ENCODE data around the gene CELF5. TPM values are rescaled to one million over a fixed set of nuclear protein-coding genes. Genes with fewer than 3 reads are reported as not detected.

CELF5 gene
- total RNA-seq, 1 experiment from 2014 or later: 7.7 TPM

DNA sequence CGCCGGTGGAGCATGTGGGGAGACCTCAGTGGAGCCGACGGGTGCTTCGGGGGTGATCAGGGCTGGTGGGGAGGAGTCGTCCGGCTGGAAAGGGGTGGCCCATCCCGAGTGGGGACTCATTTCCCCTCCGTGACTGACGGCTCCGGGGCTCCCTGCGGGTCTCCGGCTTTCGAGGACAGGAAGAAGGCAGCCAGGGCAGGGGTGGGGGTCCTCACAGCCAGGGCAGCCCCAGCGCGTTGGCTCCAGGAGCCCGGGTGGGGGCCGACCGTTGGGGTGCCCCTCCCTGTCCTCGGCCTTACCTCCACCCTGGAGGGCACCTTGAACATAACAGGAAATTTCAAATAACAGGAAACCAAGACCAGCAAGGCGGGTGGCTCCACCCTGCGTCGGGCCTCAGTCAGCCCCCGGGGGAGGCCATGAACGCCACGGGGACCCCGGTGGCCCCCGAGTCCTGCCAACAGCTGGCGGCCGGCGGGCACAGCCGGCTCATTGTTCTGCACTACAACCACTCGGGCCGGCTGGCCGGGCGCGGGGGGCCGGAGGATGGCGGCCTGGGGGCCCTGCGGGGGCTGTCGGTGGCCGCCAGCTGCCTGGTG, 46.0 kb upstream of the CELF5 start, which contains the start of gene S1PR4 (continued):
- TF ChIP-seq PRDM15 (CRISPR knock-in tag; IDR thresholded peaks at IDR 0.05): no peak

GRCh38 chr19:3178973-3179738, 45.3 kb upstream of the CELF5 start:
- ATAC-seq (peak; percentile 48), DNase-seq (ENCODE audit: low spot score) (no peak)
- CTCF ChIA-PET: no interaction called here
- H3K4me3 Mint-ChIP-seq: no peak overlapping the region
- H3K27me3 Mint-ChIP-seq (ENCODE audit: low read depth): no peaks in the 10 kb centered on the region
- H3K9me3 Mint-ChIP-seq: no peaks in the 10 kb centered on the region
- no peaks in the 10 kb centered on the region for H3K36me3 Mint-ChIP-seq
- H3K4me1 Mint-ChIP-seq: no peaks in the 10 kb centered on the region
- TF ChIP-seq CREB1 (CRISPR knock-in tag; IDR thresholded peaks at IDR 0.05) (no peak), PRDM15 (CRISPR knock-in tag; IDR thresholded peaks at IDR 0.05) (no peak), NR2C2 (CRISPR knock-in tag; IDR thresholded peaks at IDR 0.05) (no peak), ZBTB43 (CRISPR knock-in tag; IDR thresholded peaks at IDR 0.05) (no peak), RELA (CRISPR knock-in tag; IDR thresholded peaks at IDR 0.05; ENCODE audit: borderline replicate concordance) (no peak), IRF1 (CRISPR knock-in tag; IDR thresholded peaks at IDR 0.05) (no peak), E2F5 (CRISPR knock-in tag; IDR thresholded peaks at IDR 0.05) (no peak)
- POLR2A ChIA-PET: no interaction called here
- no peak overlapping the region for H3K27ac Mint-ChIP-seq

GRCh38 chr19:3179739-3180293, 44.6 kb upstream of the CELF5 start:
- H3K27ac Mint-ChIP-seq: no peak overlapping the region
- H3K9me3 Mint-ChIP-seq: no peaks in the 10 kb centered on the region
- DNase-seq (ENCODE audit: low spot score) (no peak), ATAC-seq (no peak)
- H3K4me3 Mint-ChIP-seq: no peak overlapping the region
- ChIA-PET POLR2A (no interaction called here), CTCF (no interaction called here)
- no peaks in the 10 kb centered on the region for H3K27me3 Mint-ChIP-seq (ENCODE audit: low read depth)
- no peaks in the 10 kb centered on the region for H3K4me1 Mint-ChIP-seq
- H3K36me3 Mint-ChIP-seq: no peaks in the 10 kb centered on the region
- no peak for TF ChIP-seq ZNF532 (CRISPR knock-in tag; IDR thresholded peaks at IDR 0.05; ENCODE audit: borderline replicate concordance)
- no peak for TF ChIP-seq PRRX2 (CRISPR knock-in tag; IDR thresholded peaks at IDR 0.05)
- TF ChIP-seq, protein P1, sequence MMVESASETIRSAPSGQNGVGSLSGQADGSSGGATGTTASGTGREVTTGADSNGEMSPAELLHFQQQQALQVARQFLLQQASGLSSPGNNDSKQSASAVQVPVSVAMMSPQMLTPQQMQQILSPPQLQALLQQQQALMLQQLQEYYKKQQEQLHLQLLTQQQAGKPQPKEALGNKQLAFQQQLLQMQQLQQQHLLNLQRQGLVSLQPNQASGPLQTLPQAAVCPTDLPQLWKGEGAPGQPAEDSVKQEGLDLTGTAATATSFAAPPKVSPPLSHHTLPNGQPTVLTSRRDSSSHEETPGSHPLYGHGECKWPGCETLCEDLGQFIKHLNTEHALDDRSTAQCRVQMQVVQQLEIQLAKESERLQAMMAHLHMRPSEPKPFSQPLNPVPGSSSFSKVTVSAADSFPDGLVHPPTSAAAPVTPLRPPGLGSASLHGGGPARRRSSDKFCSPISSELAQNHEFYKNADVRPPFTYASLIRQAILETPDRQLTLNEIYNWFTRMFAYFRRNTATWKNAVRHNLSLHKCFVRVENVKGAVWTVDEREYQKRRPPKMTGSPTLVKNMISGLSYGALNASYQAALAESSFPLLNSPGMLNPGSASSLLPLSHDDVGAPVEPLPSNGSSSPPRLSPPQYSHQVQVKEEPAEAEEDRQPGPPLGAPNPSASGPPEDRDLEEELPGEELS (CRISPR knock-in tag; IDR thresholded peaks at IDR 0.05): no peak
- no peak for TF ChIP-seq CREM (CRISPR knock-in tag; IDR thresholded peaks at IDR 0.05)
